K562 (cell line): Measurements from ENCODE around the gene DCHS2.

Source experiments
- HBP1 ChIP-seq: fragments of 450-650 bp; formaldehyde crosslinking; IDR thresholded peaks from 2 replicates; pipeline ENCODE4 v1.4.0; 2022; ENCODE audit warnings: missing genetic modification characterization
- HCFC1 ChIP-seq: IDR thresholded peaks from 2 replicates; pipeline ENCODE4 v1.6.1; 2012; ENCODE audit warnings: low read depth, low read length, improper control_type of control experiment
- ZNF3 ChIP-seq: fragments of 250-450 bp; sonication (Bioruptor Pico); IDR thresholded peaks from 2 replicates; pipeline ENCODE4 v1.5.0; 2021; ENCODE audit warnings: mild to moderate bottlenecking, moderate library complexity
- TF ChIP-seq, protein P1 (sequence below), 3 experiments: IDR thresholded peaks in 2 of 3; conservative IDR thresholded peaks in 1 of 3; 2 replicates each; pipeline ENCODE4 v1.5.1; 2011 to 2012; ENCODE audit warnings: low read length in 3 of 3, mild to moderate bottlenecking in 3 of 3, control low read depth in 2 of 3, improper control_type of control experiment in 1 of 3, inconsistent platforms in 1 of 3, low read depth in 1 of 3, mixed read lengths in 1 of 3, moderate library complexity in 1 of 3; ENCODE audit not compliant: insufficient read depth in 2 of 3

- TF ChIP-seq HBP1 (CRISPR knock-in tag) (no peak), HCFC1 (no peak), ZNF3 (CRISPR knock-in tag) (no peak)
- TF ChIP-seq, protein P1, sequence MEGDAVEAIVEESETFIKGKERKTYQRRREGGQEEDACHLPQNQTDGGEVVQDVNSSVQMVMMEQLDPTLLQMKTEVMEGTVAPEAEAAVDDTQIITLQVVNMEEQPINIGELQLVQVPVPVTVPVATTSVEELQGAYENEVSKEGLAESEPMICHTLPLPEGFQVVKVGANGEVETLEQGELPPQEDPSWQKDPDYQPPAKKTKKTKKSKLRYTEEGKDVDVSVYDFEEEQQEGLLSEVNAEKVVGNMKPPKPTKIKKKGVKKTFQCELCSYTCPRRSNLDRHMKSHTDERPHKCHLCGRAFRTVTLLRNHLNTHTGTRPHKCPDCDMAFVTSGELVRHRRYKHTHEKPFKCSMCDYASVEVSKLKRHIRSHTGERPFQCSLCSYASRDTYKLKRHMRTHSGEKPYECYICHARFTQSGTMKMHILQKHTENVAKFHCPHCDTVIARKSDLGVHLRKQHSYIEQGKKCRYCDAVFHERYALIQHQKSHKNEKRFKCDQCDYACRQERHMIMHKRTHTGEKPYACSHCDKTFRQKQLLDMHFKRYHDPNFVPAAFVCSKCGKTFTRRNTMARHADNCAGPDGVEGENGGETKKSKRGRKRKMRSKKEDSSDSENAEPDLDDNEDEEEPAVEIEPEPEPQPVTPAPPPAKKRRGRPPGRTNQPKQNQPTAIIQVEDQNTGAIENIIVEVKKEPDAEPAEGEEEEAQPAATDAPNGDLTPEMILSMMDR (IDR thresholded peaks at IDR 0.05 in 2 of 3, conservative IDR thresholded peaks at IDR 0.05 in 1 of 3; ENCODE audit: insufficient read depth in 2 of 3, low read depth in 1 of 3, low read length in 3 of 3): no peak
Observed at GRCh38 chr4:154389148-154389547, 102.5 kb downstream of the DCHS2 start.
